Iris pigment epithelial cell (primary cell): ENCODE results near the gene CACNA2D1.
A peak's percentile ranks its signal among the peaks of the same experiment; 100 is the strongest.
"Not testable (repeated sequence)": the region's sequence is repeated elsewhere in the genome, so short reads cannot be mapped to it uniquely, and the experiment has no call there.

Experiments
- DNase-seq: peaks from one replicate; pipeline ENCODE4 v3.0.0-alpha.2; 2011; ENCODE audit warnings: low read depth

Gene CACNA2D1

GRCh38 chr7:82166260-82167015 is 277.1 kb downstream of the CACNA2D1 start:
- no peak for DNase-seq

- DNase-seq = peak; percentile 77
These were observed 278.8 kb downstream of the CACNA2D1 start for GRCh38 chr7:82164813-82165212.

DNA sequence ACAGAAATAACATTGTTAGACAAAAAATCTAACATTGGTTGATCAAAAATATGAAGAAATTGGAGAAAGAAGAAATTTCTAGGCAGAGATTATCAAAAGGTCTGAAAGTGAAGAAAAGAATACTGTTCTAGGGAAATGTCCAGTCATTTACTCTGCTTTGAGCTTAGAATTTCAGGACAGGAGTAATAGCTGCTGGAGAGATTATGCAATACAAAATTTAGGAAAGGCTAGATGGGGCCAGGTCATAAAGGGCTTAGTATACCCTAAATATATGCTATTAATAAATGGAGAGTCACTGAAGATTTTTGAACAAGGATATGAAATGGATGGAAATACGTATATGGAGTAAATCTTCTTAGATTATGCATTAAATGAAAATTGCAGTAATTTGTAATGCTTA is 279.2 kb downstream of the CACNA2D1 start:
- no peak for DNase-seq

DNA sequence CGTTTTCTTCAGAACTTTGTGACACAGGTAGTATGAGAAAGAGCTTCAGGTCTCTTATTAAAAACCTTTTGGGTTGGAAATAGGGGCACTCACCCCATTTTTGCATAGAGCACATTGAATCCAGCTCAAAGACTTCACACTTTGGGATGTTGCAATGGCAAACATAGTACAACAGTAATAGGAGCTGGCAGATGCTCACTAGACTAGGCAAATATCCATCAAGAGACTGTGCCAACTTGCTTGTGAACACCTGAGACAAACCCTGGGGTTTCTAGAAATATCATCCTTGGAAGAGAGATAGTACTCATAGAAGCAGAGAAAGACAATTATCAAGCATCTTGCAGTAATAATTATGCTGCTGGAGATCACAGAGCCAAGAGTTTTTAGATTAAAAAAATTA is 280.0 kb downstream of the CACNA2D1 start:
- no peak for DNase-seq

DNA sequence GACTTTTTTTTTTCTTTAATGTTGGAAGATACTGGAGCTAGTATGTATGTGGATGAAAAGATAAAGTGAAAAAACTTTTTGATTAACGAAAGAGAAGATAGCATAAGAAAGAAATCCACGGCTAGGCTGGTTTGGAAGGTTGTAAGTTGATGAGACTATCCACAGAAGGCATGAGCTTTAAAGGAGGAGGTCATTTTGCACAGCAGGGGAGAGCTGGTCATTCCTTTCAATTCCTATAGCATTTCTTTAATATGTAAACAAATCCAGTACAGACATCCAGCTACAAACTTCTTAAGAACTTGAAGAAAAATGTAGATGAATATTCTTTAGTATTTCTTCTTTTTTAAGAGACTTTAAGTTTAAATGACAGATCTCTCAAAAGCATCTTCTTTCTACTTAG is 281.3 kb downstream of the CACNA2D1 start:
- no peak for DNase-seq

DNA sequence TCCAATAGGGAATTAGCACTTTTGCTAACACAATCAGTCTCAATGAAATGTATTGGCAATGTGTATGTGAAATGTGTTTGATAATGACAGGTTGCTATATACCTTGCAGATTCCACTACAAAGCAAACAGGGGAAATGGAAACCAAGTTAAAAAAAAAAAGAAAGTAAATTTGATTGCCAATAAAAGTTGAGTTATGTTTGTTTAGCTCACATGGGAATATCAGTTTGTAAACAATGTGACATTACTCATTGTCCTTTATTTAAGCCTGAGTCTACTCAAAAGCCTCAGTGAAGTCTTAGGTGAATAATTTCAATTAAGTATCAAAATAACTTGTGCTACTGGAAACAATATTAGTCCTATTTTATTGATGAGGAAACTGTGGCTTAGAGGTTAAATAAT is 285.2 kb downstream of the CACNA2D1 start:
- DNase-seq = no peak

DNA sequence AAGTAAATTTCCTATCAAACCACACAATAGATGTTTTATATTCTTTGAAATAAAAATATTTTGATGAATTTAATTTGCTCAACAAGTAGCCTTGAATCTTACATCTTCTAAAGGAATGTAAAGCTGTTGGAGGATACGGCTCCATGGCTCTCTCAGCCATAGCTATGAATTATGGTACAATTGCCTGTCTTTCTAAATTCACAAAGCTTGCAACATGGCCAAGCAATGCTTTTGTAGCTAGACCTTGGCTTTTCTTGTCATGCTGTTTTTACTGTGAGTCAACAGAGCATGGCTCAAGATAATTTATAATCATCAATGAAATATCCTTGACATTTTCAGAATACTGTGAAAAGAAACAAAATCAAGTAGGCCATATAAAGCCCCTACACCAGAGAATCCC is 286.7 kb downstream of the CACNA2D1 start:
- no peak for DNase-seq

DNA sequence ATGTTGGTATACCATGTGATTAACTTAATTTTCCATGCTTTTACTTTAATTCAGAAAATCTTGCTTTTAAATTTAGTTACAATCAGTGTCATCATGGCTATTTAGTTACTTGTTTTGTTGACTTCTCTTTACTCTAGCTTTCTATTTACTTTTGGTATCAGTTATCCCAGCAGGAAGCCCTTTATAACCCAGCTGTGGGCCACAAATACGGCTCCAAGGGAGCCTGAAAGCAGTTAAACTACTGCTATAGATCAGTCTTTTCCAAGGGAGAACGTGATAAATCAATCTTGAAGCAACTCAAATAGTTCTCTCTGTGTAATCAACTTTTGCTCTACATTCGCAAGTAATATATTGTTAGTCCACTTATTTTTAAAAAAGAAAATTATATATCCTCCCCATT is 287.4 kb downstream of the CACNA2D1 start:
- no peak for DNase-seq

DNA sequence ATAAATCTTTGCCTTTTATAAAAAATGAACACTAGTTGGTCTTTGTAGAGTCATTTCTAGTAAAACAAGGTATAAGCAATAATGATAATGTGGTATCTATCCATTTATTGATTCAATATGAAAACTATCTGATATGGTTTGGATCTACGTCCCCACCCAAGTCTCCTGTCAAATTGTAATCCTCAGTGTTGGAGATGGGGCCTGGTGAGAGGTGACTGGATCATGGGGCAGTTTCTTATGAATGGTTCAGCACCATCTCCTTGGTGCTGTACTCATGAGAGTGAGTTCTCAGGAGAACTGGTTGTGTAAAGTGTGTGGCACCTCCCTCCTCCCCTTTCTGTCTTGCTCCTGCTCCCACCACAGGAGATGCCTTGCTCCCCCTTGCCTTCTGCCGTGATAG is 288.8 kb downstream of the CACNA2D1 start:
- DNase-seq = no peak

DNA sequence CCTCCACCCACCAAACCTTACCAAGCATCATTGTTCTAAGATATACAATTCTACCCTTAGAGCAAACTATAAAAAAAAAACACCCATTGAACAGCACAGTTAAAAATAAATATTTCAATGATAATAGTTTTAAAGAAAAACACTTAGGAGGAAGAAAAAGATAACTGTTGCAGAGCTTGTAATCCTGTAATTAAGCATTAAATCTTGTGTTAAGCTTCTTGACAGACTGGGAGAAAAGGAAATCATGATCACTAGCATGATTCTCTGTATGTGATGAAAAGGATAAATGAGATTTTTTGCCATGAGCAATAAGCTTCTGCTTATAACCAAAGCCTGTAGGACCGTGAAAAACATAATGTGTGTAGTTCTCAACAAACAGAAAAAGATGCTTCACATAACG is 289.8 kb downstream of the CACNA2D1 start:
- DNase-seq = no peak

GRCh38 chr7:82152858-82153257 is 290.7 kb downstream of the CACNA2D1 start:
- DNase-seq = no peak

DNA sequence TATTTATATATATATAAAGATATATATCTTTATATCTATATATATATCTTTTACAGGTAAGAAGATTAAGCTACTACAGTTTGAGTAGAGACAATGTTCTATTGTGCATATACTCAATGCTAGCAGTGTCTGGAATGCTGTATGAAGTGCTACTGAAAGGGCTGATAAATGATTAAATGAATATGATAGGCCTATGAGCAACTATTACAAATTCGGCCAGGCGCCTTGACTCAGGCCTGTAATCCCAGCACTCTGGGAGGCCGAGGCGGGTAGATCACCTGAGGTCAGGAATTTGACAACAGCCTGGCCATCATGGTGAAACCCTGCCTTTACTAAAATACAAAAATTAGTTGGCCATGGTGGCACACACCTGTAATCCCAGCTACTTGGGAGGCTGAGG is 297.1 kb downstream of the CACNA2D1 start:
- no peak for DNase-seq

GRCh38 chr7:82142263-82142864 is 301.2 kb downstream of the CACNA2D1 start:
- no peak for DNase-seq

GRCh38 chr7:82141427-82141826 is 302.1 kb downstream of the CACNA2D1 start:
- peak; percentile 85 for DNase-seq

DNA sequence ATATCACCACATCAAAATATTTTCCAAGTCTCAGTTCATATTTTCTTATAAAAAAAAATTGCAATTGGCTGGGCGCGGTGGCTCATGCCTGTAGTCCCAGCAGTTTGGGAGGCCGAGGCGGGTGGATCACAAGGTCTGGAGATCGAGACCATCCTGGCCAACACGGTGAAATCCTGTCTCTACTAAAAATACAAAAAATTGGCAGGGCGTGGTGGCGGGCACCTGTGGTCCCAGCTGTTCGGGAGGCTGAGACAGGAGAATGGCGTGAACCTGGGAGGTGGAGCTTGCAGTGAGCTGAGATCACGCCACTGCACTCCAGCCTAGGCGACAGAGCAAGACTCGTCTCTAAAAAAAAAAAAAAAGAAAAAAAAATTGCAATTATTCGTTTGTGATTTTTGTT is 303.0 kb downstream of the CACNA2D1 start:
- not testable (repeated sequence) for DNase-seq

DNA sequence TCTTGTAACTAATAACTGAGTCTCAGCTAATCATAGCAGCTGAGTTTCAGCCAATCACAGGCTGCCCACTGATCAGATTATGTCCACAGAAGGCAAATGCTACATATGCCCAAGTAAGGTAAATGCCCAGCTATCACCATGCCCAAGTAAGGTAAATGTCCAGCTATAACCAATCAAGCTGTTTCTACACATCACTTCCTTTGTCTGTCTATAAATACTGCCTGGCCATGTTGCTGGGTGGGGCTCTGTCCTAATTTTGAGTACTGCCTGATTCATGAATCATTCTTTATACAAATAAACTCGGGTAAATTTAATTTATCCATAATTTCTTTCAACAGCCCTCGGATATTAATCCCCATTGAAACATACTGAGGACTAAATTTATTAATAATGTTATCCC is 312.4 kb downstream of the CACNA2D1 start:
- peak; percentile 29 for DNase-seq

DNA sequence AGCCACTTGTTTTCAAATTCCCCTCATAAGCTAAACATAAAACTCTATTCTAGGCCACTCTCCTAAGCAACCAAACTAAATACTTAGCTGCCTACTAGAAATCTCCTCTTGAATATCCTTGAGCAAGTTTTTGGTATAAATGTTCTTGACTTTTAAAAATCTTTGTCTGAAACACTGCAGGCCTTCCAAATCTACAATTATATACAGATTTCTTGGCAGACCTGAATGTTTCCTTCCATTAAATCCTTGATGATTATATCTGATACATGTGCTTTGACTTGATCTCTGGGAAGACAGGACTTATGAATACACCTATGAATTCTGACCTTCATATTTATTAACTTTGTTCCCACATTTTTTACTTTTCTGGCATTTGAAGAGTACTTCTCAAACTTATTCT is 314.5 kb downstream of the CACNA2D1 start:
- no peak for DNase-seq

DNA sequence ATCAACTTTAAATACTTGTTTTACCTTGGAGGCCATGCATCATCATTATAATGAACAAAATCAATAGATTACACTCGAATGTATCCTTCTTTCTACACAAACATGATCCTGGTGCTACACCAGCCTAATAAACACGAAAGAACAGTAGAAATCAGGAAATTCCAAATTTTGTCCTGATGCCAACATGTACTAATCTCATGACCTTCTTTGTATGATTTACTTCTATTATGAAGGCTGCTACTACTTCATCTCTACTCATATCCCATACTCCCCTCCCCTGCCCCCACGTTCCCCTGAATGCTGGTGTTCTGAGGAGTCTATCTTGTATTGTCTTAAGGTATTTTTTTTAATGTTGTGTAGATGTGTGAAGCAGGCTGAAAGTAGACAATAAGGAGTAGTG is 315.0 kb downstream of the CACNA2D1 start:
- DNase-seq = no peak

- DNase-seq = no peak
These were observed 317.0 kb downstream of the CACNA2D1 start for GRCh38 chr7:82126576-82126975.

DNA sequence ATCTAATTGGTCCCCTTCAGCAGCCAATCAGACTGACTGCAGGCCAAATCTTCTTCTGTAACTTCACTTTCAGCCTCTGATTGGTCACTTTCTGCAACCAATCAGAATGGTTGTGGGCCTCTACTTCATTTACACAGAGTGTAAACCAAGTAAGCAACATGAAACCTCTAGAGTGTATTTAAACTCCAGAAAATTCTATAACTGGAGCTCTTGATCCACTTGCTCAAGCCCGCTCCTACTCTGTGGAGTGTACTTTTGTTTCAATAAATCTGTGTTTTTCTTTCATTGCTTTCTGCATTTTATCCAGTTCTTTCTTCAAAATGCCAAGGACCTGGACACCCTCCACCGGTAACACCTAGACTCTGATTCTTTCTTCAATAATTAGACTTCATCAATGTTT is 319.1 kb downstream of the CACNA2D1 start:
- no peak for DNase-seq

DNA sequence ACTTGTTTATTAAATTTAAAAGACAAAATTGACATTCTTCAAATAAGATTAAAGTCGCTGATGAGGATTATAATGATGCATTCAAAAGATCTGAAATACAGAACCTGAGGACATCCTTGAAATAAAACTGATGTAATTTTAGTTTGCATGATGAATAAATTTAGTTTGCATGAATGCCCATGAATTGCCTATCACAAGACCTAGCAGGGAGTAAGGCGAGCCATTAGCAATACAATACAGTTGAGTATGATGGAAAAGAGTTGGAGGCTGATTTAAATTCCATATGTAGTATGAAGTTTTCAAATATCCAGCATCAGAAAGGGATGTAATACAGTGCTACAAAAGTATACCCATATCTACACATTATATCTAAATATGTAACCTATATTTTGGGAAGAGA is 321.3 kb downstream of the CACNA2D1 start:
- DNase-seq = no peak

DNA sequence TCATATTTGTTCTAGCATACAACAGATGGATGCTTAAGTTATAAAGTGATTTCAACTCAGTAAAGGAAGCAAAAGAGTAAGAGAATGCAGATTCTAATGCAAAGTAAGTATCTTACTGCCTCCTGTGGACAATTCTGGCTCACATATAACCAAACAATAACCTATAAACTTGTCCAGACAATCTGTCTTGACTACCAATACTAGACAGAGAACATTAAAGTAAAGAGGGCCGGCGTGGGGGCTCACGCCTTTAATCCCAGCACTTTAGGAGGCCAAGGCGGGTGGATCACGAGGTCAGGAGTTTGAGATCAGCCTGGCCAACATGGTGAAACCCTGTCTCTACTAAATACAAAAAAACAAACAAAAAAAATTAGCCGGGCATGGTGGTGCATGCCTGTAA is 329.3 kb downstream of the CACNA2D1 start:
- no peak for DNase-seq

- no peak for DNase-seq
These were observed 333.3 kb downstream of the CACNA2D1 start for GRCh38 chr7:82110146-82110840.
